PFSK-1 (cell line): Measurements from ENCODE around the gene HNF4A.

ENCODE experiments used
- FOXP2 ChIP-seq: optimal IDR thresholded peaks from 2 replicates; pipeline ENCODE3; 2011; ENCODE audit warnings: borderline replicate concordance, control low read depth, inconsistent platforms; ENCODE audit not compliant: insufficient read depth; ENCODE audit errors: extremely low read length, extremely low read depth
- POLR2AphosphoS5 ChIP-seq: IDR thresholded peaks from 2 replicates; pipeline ENCODE4 v1.6.1; 2012; ENCODE audit warnings: low read depth, mild to moderate bottlenecking, control low read depth, low read length, moderate library complexity
- SIN3A ChIP-seq: IDR thresholded peaks from 2 replicates; pipeline ENCODE4 v1.6.1; 2012; ENCODE audit warnings: mild to moderate bottlenecking, low read length, moderate library complexity, borderline replicate concordance; ENCODE audit not compliant: insufficient read depth
- TAF1 ChIP-seq: IDR thresholded peaks from 2 replicates; pipeline ENCODE4 v1.6.1; 2012; ENCODE audit warnings: low read length, control low read depth, borderline replicate concordance; ENCODE audit not compliant: insufficient read depth
- TF ChIP-seq, protein P1 (sequence below), 2 experiments: IDR thresholded peaks; 2 replicates each; pipeline versions ENCODE4 v1.6.1 to v1.8.0; 2011 to 2012; ENCODE audit warnings: low read depth in 2 of 2, low read length in 2 of 2, control low read depth in 1 of 2, inconsistent platforms in 1 of 2, mild to moderate bottlenecking in 1 of 2, moderate library complexity in 1 of 2; ENCODE audit not compliant: insufficient read depth in 1 of 2

DNA sequence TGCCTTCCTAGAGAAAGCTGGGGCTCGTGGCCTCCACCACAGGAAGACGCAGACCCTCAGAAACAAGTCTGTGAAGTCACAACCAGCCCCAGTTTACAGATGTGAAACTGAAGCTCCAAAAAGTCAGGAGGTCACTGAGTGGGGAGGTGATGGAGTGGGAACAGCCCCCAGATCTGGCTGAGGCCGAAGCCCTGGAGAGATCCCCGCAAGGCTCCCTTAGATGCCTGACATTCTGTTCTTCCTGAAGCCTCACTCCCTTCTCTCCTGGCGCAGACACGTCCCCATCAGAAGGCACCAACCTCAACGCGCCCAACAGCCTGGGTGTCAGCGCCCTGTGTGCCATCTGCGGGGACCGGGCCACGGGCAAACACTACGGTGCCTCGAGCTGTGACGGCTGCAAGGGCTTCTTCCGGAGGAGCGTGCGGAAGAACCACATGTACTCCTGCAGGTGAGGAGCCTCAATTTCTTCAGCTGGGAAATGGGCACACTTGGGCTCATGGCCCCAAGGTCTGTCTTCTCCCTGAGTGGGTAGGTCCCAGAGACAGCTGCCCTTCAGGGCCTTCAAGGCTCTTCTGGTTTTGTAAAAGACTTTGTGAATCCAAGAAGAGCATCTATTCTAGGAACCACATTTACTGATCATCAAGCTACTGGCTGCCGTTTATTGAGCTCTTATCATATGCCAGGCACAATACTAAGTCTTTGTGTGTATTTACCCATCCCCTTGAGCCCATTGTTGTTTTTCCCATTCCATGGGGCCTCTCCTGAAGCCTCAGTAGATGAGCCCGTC lies 50.5 kb downstream of the HNF4A start:
- no peak for TF ChIP-seq TAF1
- no peak for TF ChIP-seq SIN3A
- TF ChIP-seq, protein P1, sequence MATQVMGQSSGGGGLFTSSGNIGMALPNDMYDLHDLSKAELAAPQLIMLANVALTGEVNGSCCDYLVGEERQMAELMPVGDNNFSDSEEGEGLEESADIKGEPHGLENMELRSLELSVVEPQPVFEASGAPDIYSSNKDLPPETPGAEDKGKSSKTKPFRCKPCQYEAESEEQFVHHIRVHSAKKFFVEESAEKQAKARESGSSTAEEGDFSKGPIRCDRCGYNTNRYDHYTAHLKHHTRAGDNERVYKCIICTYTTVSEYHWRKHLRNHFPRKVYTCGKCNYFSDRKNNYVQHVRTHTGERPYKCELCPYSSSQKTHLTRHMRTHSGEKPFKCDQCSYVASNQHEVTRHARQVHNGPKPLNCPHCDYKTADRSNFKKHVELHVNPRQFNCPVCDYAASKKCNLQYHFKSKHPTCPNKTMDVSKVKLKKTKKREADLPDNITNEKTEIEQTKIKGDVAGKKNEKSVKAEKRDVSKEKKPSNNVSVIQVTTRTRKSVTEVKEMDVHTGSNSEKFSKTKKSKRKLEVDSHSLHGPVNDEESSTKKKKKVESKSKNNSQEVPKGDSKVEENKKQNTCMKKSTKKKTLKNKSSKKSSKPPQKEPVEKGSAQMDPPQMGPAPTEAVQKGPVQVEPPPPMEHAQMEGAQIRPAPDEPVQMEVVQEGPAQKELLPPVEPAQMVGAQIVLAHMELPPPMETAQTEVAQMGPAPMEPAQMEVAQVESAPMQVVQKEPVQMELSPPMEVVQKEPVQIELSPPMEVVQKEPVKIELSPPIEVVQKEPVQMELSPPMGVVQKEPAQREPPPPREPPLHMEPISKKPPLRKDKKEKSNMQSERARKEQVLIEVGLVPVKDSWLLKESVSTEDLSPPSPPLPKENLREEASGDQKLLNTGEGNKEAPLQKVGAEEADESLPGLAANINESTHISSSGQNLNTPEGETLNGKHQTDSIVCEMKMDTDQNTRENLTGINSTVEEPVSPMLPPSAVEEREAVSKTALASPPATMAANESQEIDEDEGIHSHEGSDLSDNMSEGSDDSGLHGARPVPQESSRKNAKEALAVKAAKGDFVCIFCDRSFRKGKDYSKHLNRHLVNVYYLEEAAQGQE (IDR thresholded peaks at IDR 0.05; ENCODE audit: insufficient read depth in 1 of 2, low read depth in 2 of 2, low read length in 2 of 2), result no peak
- no peak for TF ChIP-seq POLR2AphosphoS5
- TF ChIP-seq FOXP2, result no peak
